Measurements from ENCODE around the gene SH3D19.
"Not testable (repeated sequence)": the region's sequence is repeated elsewhere in the genome, so short reads cannot be mapped to it uniquely, and the experiment has no call there.

The SH3D19 gene

DNA sequence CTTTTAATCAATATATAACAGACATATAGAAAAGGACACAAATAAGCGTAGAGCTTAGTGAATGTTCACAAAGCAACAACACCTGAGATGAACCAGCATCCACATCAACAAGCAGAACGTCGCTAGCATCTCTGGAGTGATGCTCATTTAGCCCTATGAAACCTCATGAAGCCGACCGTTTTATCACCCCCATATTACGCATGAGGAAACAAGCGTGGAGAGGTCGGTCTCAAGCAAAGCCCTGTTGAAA, 226.5 kb downstream of the SH3D19 start:
- no peak for DNase-seq (ENCODE audit: low spot score)

DNA sequence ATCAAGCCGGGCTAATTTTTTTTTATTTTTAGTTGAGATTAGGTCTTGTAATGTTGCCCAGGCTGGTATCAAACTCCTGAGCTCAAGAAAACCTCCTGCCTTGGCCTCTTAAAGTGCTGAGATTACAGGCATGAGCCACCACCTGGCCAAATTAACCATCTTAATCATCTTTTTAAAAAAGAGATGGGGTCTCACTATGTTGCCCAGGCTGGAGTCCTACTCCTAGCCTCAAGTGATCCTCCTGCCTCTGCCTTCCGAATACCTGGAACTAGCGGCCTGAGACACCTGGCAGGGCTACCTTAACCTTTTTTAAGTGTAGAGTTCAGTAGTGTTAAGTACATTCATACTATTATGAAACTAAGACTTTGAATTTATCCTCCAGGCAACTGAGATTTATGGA, 227.6 kb downstream of the SH3D19 start:
- DNase-seq (ENCODE audit: low spot score), result no peak

DNA sequence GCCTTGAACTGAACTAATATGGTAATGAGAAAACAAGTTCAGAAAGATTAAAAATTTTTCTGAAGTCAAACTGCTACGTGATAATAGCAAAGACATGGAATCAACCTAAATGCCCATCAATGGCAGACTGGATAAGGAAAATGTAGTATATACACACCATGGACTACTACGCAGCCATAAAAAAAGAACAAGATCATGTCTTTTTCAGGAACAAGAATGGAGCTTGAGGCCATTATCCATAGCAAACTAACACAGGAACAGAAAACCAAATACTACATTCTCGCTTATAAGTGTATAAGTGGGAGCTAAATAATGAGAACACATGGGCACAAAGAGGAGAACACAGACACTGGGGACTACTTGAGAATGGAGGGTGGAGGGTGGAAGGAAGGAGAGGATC, 230.3 kb downstream of the SH3D19 start:
- DNase-seq (ENCODE audit: low spot score), result no peak

DNA sequence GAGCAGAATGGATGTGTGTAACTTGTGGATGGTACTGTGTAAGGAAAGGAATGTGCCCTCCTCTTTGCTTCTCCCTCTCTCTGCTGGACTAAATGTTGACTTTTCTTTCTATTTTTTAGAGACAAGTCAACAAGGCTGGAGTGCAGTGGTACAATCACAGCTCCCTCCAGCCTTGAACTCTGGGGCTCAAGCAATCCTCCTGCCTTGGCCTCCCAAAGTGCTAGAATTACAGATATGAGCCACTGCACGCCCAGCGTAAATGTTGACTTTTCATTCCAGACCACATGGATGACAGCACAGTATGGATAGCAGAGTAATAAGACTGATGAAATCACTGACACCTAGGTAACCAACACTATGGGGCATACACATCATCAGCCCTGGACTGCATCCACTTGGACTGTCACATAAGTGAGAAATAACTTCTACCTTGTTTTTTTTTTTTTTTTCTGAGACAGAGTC, 231.1 kb downstream of the SH3D19 start:
- no peak for DNase-seq (ENCODE audit: low spot score)

DNA sequence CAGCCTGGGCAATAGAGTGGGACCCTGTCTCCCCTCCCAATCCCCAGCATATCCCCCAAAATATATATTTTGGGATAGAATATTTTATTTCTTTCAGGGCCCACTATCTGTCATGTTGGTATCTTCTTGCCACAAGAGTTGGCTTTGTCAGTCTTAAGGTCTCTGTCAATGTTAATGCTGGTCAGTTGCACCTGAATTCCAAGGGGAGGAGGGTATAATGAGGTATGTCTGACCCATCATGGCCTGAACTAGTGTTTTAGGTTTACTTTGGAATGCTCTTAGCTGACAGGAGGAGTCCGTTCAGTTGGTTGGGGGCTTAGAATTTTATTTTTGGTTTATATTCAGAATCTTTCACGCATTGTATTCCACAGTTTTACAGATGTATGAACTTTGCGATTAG, 232.2 kb downstream of the SH3D19 start:
- DNase-seq (ENCODE audit: low spot score), result no peak

DNA sequence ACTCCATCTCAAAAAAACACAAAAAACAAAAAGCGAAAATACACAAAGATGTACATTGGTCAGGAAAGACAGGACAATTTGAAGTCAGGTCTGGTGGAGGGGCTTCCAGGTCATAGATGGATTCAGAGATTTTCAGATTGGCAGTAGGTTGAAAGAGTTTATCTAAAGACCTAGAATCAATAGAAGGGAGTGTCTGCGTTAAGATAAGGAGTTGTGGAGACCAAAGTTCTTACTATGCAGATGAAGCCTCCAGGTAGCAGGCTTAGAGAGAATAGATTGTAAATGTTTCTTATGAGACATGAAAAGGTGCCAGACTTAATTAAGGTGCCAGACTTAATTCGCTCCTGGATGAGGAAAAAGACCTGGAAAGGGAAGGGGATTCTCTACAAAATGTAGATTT, 232.9 kb downstream of the SH3D19 start:
- no peak for DNase-seq (ENCODE audit: low spot score)

DNA sequence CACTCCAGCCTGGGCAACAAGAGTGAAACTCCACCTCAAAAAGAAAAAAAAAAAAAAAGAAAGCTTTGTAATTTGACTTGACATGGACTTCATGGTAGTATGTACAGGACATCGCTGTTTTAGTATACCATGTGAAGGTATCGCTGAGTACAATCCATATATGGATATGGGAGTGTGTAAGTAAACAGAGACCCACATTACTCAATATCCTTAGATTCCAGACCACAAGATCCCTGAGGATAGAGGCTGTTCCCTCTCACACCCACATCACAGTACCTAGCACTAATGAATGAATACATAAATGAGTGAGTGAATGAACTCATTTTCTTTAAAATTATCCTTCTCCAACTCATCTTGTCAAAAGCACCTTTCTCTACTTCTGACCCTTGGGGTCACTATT, 234.4 kb downstream of the SH3D19 start:
- DNase-seq (ENCODE audit: low spot score), result no peak

DNA sequence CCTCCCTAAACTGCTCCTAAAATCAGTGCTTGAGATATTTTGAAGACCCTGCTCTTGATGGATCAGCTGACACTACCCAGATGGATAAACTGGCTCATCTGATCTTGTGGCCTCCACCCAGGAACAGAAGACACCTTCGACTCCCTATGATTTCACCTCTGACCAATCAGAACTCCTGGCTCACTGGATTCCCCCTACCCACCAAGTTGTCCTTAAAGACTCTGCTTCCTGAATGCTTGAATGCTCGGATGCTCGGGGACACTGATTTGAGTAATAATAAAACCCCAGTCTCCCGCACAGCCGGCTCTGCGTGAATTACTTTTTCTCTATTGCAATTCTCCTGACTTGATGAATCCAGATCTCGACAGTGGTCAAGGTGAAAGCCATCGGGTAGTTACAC, 237.9 kb downstream of the SH3D19 start:
- no peak for DNase-seq (ENCODE audit: low spot score)

DNA sequence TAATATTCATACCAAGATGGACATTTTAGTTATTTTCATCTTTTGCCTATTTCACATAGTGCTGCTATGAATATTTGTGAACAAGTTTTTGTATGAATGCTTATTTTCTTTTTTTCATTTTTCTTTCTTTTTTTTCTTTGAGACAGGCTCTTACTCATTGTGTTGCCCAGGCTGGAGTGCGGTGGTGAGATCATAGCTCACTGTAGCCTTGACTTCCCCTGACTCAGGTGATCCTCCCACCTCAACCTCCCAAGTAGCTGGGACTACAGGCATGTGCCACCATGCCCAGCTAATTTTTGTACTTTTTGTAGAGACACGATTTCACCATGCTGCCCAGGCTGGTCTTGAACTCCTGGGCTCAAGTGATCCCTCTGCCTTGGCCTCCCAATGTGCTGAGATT, 247.4 kb downstream of the SH3D19 start:
- DNase-seq (ENCODE audit: low spot score), result not testable (repeated sequence)

DNA sequence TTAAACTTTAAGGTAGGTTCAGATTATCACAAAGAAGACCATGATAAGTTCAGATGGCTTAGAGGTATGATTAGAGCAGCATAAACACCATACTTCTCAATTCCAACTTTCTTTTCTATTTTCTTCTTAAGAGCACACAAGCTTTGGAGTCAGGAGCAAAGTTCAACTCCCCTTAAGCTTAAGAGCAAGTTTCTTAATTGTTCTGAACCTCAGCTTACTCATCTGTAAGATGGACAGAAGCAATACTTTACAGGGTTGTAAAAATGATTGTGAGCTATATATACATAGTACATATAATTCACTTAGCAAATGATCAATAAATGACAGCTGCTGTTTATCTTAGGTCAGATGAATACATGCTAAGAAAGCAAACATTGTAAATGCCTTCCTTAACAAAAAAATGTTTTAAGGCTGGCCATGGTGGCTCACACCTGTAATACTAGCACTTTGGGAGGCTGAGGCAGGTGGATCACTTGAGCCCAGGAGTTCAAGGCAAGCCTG, 250.9 kb downstream of the SH3D19 start:
- DNase-seq (ENCODE audit: low spot score), result no peak
